Trophoblast cell (in vitro differentiated cells and primary cell): ENCODE results near the gene CEP164.
A peak's percentile ranks its signal among the peaks of the same experiment; 100 is the strongest.

Source experiments
- DNase-seq, 2 donors: peaks; one replicate each; pipeline ENCODE4 v3.0.0-alpha.2; 2016
- H2AFZ ChIP-seq: 2 replicates; pipeline ENCODE4 v1.6.1; 2013; ENCODE audit warnings: low read length, moderate library complexity, mild to moderate bottlenecking; ENCODE audit not compliant: insufficient read depth, poor library complexity
- H2AK5ac ChIP-seq: 2 replicates; pipeline ENCODE4 v1.6.1; 2013; ENCODE audit warnings: mild to moderate bottlenecking, low read length
- H2BK120ac ChIP-seq: 2 replicates; pipeline ENCODE4 v1.6.1; 2013; ENCODE audit warnings: low read length, mild to moderate bottlenecking, moderate library complexity; ENCODE audit not compliant: insufficient read depth, poor library complexity
- H2BK12ac ChIP-seq: 2 replicates; pipeline ENCODE4 v1.6.1; 2013; ENCODE audit warnings: mild to moderate bottlenecking, low read length, moderate library complexity
- H2BK5ac ChIP-seq: 2 replicates; pipeline ENCODE4 v1.6.1; 2013; ENCODE audit warnings: low read length, low read depth, moderate library complexity, mild to moderate bottlenecking; ENCODE audit not compliant: poor library complexity
- H3K14ac ChIP-seq: 2 replicates; pipeline ENCODE4 v1.6.1; 2013; ENCODE audit warnings: mild to moderate bottlenecking, low read length
- H3K18ac ChIP-seq: 2 replicates; pipeline ENCODE4 v1.6.1; 2013; ENCODE audit warnings: mild to moderate bottlenecking, low read length
- H3K23ac ChIP-seq: 2 replicates; pipeline ENCODE4 v1.6.1; 2013; ENCODE audit warnings: low read length
- H3K27ac ChIP-seq: 2 replicates; pipeline ENCODE4 v1.5.1; 2013; ENCODE audit warnings: low read depth, mild to moderate bottlenecking, inconsistent platforms, low read length, moderate library complexity
- H3K27me3 ChIP-seq: 2 replicates; pipeline ENCODE4 v1.6.1; 2013; ENCODE audit warnings: inconsistent platforms, mild to moderate bottlenecking, low read length, moderate library complexity; ENCODE audit not compliant: insufficient read depth
- H3K36me3 ChIP-seq, 2 experiments: 1 replicate in 1 of 2; 2 replicates in 1 of 2; pipeline ENCODE4 v1.6.1; 2013; ENCODE audit warnings: low read length in 2 of 2, mild to moderate bottlenecking in 2 of 2, moderate library complexity in 1 of 2; ENCODE audit not compliant: insufficient read depth in 2 of 2, control insufficient read depth in 1 of 2
- H3K4ac ChIP-seq: 2 replicates; pipeline ENCODE4 v1.6.1; 2013; ENCODE audit warnings: low read depth, mild to moderate bottlenecking, low read length, moderate library complexity
- H3K4me1 ChIP-seq, 2 experiments: 1 replicate in 1 of 2; 2 replicates in 1 of 2; pipeline ENCODE4 v1.6.1; 2013; ENCODE audit warnings: low read length in 2 of 2, mild to moderate bottlenecking in 2 of 2, moderate library complexity in 1 of 2; ENCODE audit not compliant: insufficient read depth in 2 of 2, control insufficient read depth in 1 of 2
- H3K4me2 ChIP-seq: 2 replicates; pipeline ENCODE4 v1.6.1; 2013; ENCODE audit warnings: inconsistent platforms, mild to moderate bottlenecking, low read length, moderate library complexity
- H3K4me3 ChIP-seq: 2 replicates; pipeline ENCODE4 v1.5.1; 2013; ENCODE audit warnings: mild to moderate bottlenecking, low read depth, low read length, inconsistent platforms
- H3K79me1 ChIP-seq: one replicate; pipeline ENCODE4 v1.6.1; 2013; ENCODE audit warnings: low read length
- H3K79me2 ChIP-seq: 2 replicates; pipeline ENCODE4 v1.6.1; 2013; ENCODE audit warnings: low read length, mild to moderate bottlenecking; ENCODE audit not compliant: control insufficient read depth, insufficient read depth, poor library complexity
- H3K9ac ChIP-seq: 2 replicates; pipeline ENCODE4 v1.6.1; 2013; ENCODE audit warnings: mild to moderate bottlenecking, low read length
- H3K9me3 ChIP-seq: 2 replicates; pipeline ENCODE4 v1.6.1; 2013; ENCODE audit warnings: low read depth, mild to moderate bottlenecking, control low read depth, inconsistent platforms, low read length; ENCODE audit not compliant: insufficient read depth
- H4K12ac ChIP-seq: 2 replicates; pipeline ENCODE4 v1.6.1; 2013; ENCODE audit warnings: low read depth, mild to moderate bottlenecking, low read length, moderate library complexity
- H4K8ac ChIP-seq: 2 replicates; pipeline ENCODE4 v1.6.1; 2013; ENCODE audit warnings: low read depth, mild to moderate bottlenecking, low read length, moderate library complexity
- H4K91ac ChIP-seq: one replicate; pipeline ENCODE4 v1.6.1; 2013; ENCODE audit warnings: low read depth, mild to moderate bottlenecking, low read length, moderate library complexity
- WGBS: extraction: QIAGEN DNeasy Blood & Tissue Kit; methylation state at CpG from one replicate; pipeline ENCODE4 v1.1.7; 2013; ENCODE audit warnings: missing lambda C conversion rate; ENCODE audit not compliant: insufficient read length, insufficient coverage; ENCODE audit errors: extremely low coverage; 5-methylcytosine and 5-hydroxymethylcytosine counted together

CEP164 gene

DNA sequence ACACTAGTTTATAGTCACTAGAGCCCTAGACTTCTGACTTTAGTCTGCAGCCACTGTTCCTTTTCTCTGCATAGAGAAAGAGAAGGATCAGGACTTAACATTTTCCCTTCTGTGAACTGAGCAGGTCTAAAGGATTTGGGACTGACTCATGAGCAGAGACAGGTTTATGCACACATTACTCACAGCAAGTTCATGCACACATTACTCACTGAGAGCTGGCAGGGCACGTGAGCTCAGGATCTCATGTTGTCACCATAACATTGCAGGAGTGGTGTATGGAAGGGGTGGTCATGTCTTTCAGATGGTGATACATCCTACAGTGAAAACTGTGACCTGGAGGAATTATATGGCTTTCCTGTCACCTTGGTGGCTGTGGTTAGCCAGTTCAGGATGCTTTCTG is 56.4 kb downstream of the CEP164 start:
- Histone ChIP-seq H2BK12ac (no peak overlapping the region), H2BK5ac (no peak overlapping the region), H4K12ac (no peak overlapping the region), H2AFZ (no peak overlapping the region), H3K4me3 (no peak overlapping the region), H3K79me2 (no peaks in the 10 kb centered on the region), H3K79me1 (no peaks in the 10 kb centered on the region), H3K27me3 (no peaks in the 10 kb centered on the region), H2AK5ac (no peak overlapping the region), H3K9me3 (peaks cover 4% of the 10 kb centered on the region), H3K36me3 (peaks cover 22 to 31% of the 10 kb centered on the region in 2 experiments), H2BK120ac (no peak overlapping the region), H4K8ac (no peak overlapping the region), H3K4ac (no peak overlapping the region), H3K4me1 (peaks cover 4% of the 10 kb centered on the region in 2 experiments), H3K9ac (no peak overlapping the region), H3K23ac (no peak overlapping the region), H4K91ac (no peak overlapping the region), H3K18ac (no peak overlapping the region), H3K4me2 (no peak overlapping the region), H3K27ac (no peak overlapping the region), H3K14ac (no peak overlapping the region)
- DNase-seq: peak; percentile 27 to 44
- WGBS: no CpG with 5 or more reads among the region's 1 CpG

DNA sequence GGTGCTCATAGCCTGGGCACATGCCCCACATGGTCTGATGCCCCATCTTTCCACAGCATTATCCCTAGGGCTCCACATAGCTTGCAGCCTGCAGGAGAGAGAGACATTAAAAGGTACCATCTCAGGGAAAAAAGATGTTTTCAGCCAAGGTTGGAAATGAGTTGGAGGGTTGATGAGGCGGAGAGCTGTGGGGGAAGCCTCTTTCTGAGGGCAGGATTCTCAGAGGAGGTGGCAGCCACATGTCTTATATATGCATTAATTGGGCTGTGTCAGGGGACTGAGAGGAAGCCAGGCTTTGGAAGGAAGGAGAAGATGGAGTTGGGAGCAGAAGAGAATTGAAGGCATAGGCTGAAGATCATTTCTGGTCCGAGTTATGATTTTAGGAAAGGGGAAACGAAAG is 57.8 kb downstream of the CEP164 start:
- no peak for DNase-seq
- Histone ChIP-seq H3K27ac (no peak overlapping the region), H3K4me3 (no peak overlapping the region), H3K79me2 (no peaks in the 10 kb centered on the region), H3K18ac (no peak overlapping the region), H3K36me3 (peaks cover 20 to 28% of the 10 kb centered on the region in 2 experiments), H4K12ac (no peak overlapping the region), H3K27me3 (no peaks in the 10 kb centered on the region), H4K8ac (no peak overlapping the region), H2AK5ac (no peak overlapping the region), H3K9ac (no peak overlapping the region), H3K4me1 (peaks cover 4 to 6% of the 10 kb centered on the region in 2 experiments), H4K91ac (no peak overlapping the region), H2BK5ac (no peak overlapping the region), H3K4ac (no peak overlapping the region), H2AFZ (no peak overlapping the region), H3K14ac (no peak overlapping the region), H2BK120ac (no peak overlapping the region), H3K9me3 (peaks cover 4% of the 10 kb centered on the region), H3K79me1 (no peaks in the 10 kb centered on the region), H3K23ac (no peak overlapping the region), H3K4me2 (no peak overlapping the region), H2BK12ac (no peak overlapping the region)
- WGBS: no CpG with 5 or more reads among the region's 3 CpGs

DNA sequence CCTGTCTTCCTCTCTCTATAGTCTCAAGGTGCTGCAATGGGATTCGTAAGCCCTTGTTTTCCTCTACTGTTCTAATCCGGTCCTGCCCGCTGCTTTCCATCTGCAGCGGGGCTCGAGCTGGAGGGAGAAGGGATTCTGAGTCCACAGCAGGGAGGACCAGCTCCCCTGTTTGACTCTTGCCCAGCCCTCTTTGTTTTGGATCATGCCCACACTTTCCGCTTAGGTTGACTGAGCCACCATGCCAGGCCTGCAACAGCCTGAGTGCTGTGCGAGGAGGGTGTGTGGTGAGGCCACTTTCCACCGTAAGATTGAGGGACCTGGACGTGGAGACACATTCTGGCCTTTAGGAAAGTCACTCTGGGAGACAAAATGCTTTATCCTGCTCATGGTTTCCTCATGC is 58.3 kb downstream of the CEP164 start:
- H3K79me2 ChIP-seq: no peaks in the 10 kb centered on the region
- H2AFZ ChIP-seq: no peak overlapping the region
- peaks cover 4% of the 10 kb centered on the region for H3K9me3 ChIP-seq
- H2BK5ac ChIP-seq: no peak overlapping the region
- no peak overlapping the region for H4K12ac ChIP-seq
- no peak overlapping the region for H3K9ac ChIP-seq
- no peak for DNase-seq
- no peak overlapping the region for H3K14ac ChIP-seq
- no peak overlapping the region for H4K8ac ChIP-seq
- no peak overlapping the region for H3K4ac ChIP-seq
- WGBS: no CpG with 5 or more reads among the region's 9 CpGs
- no peaks in the 10 kb centered on the region for H3K79me1 ChIP-seq
- no peak overlapping the region for H2BK120ac ChIP-seq
- no peak overlapping the region for H3K23ac ChIP-seq
- H4K91ac ChIP-seq: no peak overlapping the region
- no peaks in the 10 kb centered on the region for H3K27me3 ChIP-seq
- H3K4me1 ChIP-seq: peaks cover 4 to 6% of the 10 kb centered on the region in 2 experiments
- H3K27ac ChIP-seq: no peak overlapping the region
- no peak overlapping the region for H2AK5ac ChIP-seq
- no peak overlapping the region for H3K4me2 ChIP-seq
- H3K4me3 ChIP-seq: no peak overlapping the region
- H3K18ac ChIP-seq: no peak overlapping the region
- H2BK12ac ChIP-seq: no peak overlapping the region
- peaks cover 17 to 27% of the 10 kb centered on the region in 2 experiments for H3K36me3 ChIP-seq

DNA sequence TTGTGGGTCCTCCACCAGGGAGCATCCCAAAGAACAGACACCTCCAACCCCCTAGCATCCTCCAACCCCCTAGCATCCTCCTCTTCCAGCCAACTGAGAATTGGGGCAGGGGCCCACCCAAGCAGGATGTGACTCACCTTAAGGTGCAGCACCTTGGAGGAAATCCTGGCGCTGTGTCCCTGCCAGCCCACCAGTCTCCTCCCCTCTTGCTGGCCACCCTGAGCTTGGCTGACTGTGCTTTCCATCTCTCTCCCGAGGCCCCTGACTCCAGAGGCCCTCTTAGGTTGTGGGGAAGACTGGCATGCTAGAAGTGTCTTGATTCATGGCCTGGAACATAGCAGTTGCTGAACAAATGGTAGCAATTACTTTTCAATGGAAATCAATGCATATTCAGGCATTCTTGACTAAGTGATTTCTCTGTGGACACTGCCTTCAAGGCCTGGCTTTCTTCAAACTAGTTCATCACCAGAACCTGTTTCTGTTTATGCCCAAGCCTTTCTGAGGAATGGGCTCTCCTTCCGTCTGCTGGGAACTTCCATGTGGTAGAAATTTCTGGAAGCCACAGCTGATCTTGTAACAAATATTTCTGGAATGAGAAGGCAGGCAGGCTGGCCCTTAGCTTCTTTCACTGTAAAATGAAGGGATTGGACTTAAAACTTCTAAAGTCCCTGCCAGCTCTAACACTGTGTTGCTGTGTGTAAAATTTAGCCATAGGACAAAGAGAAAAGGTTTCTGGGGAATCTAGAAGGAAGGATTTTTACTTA is 60.5 kb downstream of the CEP164 start:
- no peak overlapping the region for H3K4ac ChIP-seq
- H4K12ac ChIP-seq: no peak overlapping the region
- H3K9ac ChIP-seq: peak overlapping the region; percentile 14
- no peaks in the 10 kb centered on the region for H3K79me2 ChIP-seq
- no peak overlapping the region for H3K14ac ChIP-seq
- no peak overlapping the region for H4K8ac ChIP-seq
- no peak overlapping the region for H3K4me3 ChIP-seq
- no peak overlapping the region for H3K18ac ChIP-seq
- WGBS: no CpG with 5 or more reads among the region's 3 CpGs
- H3K23ac ChIP-seq: no peak overlapping the region
- H4K91ac ChIP-seq: no peak overlapping the region
- H3K36me3 ChIP-seq: peaks cover 23 to 29% of the 10 kb centered on the region in 2 experiments
- no peak overlapping the region for H2BK5ac ChIP-seq
- no peak overlapping the region for H2BK12ac ChIP-seq
- no peak overlapping the region for H3K4me2 ChIP-seq
- peak; percentile 20 to 42 for DNase-seq
- H3K4me1 ChIP-seq: peaks cover 4 to 6% of the 10 kb centered on the region in 2 experiments
- H3K27me3 ChIP-seq: no peaks in the 10 kb centered on the region
- no peak overlapping the region for H2AFZ ChIP-seq
- peaks cover 8% of the 10 kb centered on the region for H3K9me3 ChIP-seq
- no peak overlapping the region for H3K27ac ChIP-seq
- H2BK120ac ChIP-seq: no peak overlapping the region
- H3K79me1 ChIP-seq: no peaks in the 10 kb centered on the region
- H2AK5ac ChIP-seq: no peak overlapping the region
